H1 (cell line): ENCODE measurements around the gene NFXL1. TPM values are rescaled to one million over a fixed set of nuclear protein-coding genes. Genes with fewer than 3 reads are reported as not detected.

Source experiments
- CTCF ChIA-PET: fragments of 300-600 bp; sonication (Branson Sonifier 250); formaldehyde crosslinking; loops from one replicate; lab custom pipeline; 2021; ENCODE audit not compliant: partially characterized antibody; lab: Charles Lee
- POLR2A ChIA-PET: fragments of 300-600 bp; sonication (Branson Sonifier 250); formaldehyde crosslinking; loops from one replicate; lab custom pipeline; 2021; ENCODE audit warnings: inconsistent platforms; ENCODE audit not compliant: partially characterized antibody; lab: Charles Lee
- DNase-seq, 2 experiments: peaks; one replicate each; pipeline versions ENCODE4 v3.0.0 to v3.0.0-alpha.2; 2010 to 2022; ENCODE audit warnings: low spot score in 2 of 2, low read depth in 1 of 2, mixed read lengths in 1 of 2
- FAIRE-seq: peaks from 2 replicates; lab custom pipeline; 2011; peaks lifted over from hg19 to GRCh38; lab: Jason Lieb, UNC
- H2AFZ ChIP-seq: 2 replicates; pipeline ENCODE4 v1.8.1; 2012; ENCODE audit warnings: low read length, inconsistent platforms
- H2AK5ac ChIP-seq: 2 replicates; pipeline ENCODE4 v1.6.1; 2013; ENCODE audit warnings: low read depth, low read length
- H2BK120ac ChIP-seq: replicated peaks from 2 replicates; pipeline ENCODE3; 2013; ENCODE audit warnings: low read depth, low read length, inconsistent platforms
- H2BK12ac ChIP-seq: 2 replicates; pipeline ENCODE4 v1.6.1; 2013; ENCODE audit warnings: low read depth, low read length
- H2BK15ac ChIP-seq: 2 replicates; pipeline ENCODE4 v1.6.1; 2013; ENCODE audit warnings: low read length
- H2BK20ac ChIP-seq: 2 replicates; pipeline ENCODE4 v1.6.1; 2013; ENCODE audit warnings: low read length
- H2BK5ac ChIP-seq: 2 replicates; pipeline ENCODE4 v1.6.1; 2013; ENCODE audit warnings: low read depth, low read length
- H3K14ac ChIP-seq: 2 replicates; pipeline ENCODE4 v1.6.1; 2013; ENCODE audit warnings: inconsistent platforms; ENCODE audit not compliant: insufficient read length
- H3K18ac ChIP-seq: 2 replicates; pipeline ENCODE4 v1.6.1; 2013; ENCODE audit warnings: low read length; ENCODE audit errors: extremely low read depth
- H3K23ac ChIP-seq: 2 replicates; pipeline ENCODE4 v1.6.1; 2013; ENCODE audit warnings: inconsistent platforms; ENCODE audit not compliant: insufficient read length
- H3K23me2 ChIP-seq: 2 replicates; pipeline ENCODE4 v1.6.1; 2013; ENCODE audit warnings: low read depth, low read length
- H3K27ac ChIP-seq: 2 replicates; pipeline ENCODE4 v1.6.1; 2011; ENCODE audit warnings: low read depth, low read length, inconsistent platforms
- H3K27me3 ChIP-seq, 4 experiments: replicated peaks in 1 of 4; 1 replicate in 1 of 4; 2 replicates in 3 of 4; pipeline versions ENCODE4 v1.6.1 to v1.8.1; 2011 to 2013; ENCODE audit warnings: low read length in 3 of 4, mild to moderate bottlenecking in 3 of 4, inconsistent platforms in 2 of 4, mixed read lengths in 2 of 4, moderate library complexity in 1 of 4; ENCODE audit not compliant: control insufficient read depth in 3 of 4, insufficient read depth in 3 of 4; ENCODE audit errors: extremely low read depth in 1 of 4
- H3K36me3 ChIP-seq, 4 experiments: 2 replicates each; pipeline versions ENCODE4 v1.6.1 to v1.8.1; 2011 to 2013; ENCODE audit warnings: mild to moderate bottlenecking in 4 of 4, low read length in 3 of 4, moderate library complexity in 2 of 4, control low read depth in 1 of 4, inconsistent platforms in 1 of 4; ENCODE audit not compliant: insufficient read depth in 4 of 4, control insufficient read depth in 2 of 4
- H3K4ac ChIP-seq: replicated peaks from 2 replicates; pipeline ENCODE3; 2013; ENCODE audit warnings: low read length, low read depth, mixed read lengths, inconsistent platforms; ENCODE audit not compliant: insufficient read length
- H3K4me1 ChIP-seq, 4 experiments: replicated peaks in 1 of 4; 1 replicate in 1 of 4; 2 replicates in 3 of 4; pipeline versions ENCODE4 v1.6.1 to v1.8.1; 2011 to 2013; ENCODE audit warnings: low read length in 3 of 4, inconsistent platforms in 2 of 4, mixed read lengths in 1 of 4; ENCODE audit not compliant: insufficient read depth in 4 of 4, control insufficient read depth in 3 of 4
- H3K4me2 ChIP-seq, 2 experiments: 2 replicates each; pipeline versions ENCODE4 v1.6.1 to v1.8.1; 2011 to 2013; ENCODE audit warnings: low read depth in 2 of 2, low read length in 2 of 2, control low read depth in 1 of 2, inconsistent platforms in 1 of 2, mild to moderate bottlenecking in 1 of 2; ENCODE audit not compliant: insufficient read depth in 1 of 2
- H3K4me3 ChIP-seq, 4 experiments: fragments of 200-600, 300-600 bp in 1 of 4; sonication (generic), shearing (Covaris generic), sonication (Bioruptor Twin) in 1 of 4; 2 replicates each; pipeline versions ENCODE4 v1.5.1 to v1.8.1; 2011 to 2016; ENCODE audit warnings: low read length in 4 of 4, low read depth in 3 of 4, control low read depth in 2 of 4, inconsistent platforms in 2 of 4, mild to moderate bottlenecking in 2 of 4, mixed read lengths in 1 of 4, moderate library complexity in 1 of 4; ENCODE audit not compliant: insufficient read depth in 2 of 4; ENCODE audit errors: extremely low read depth in 1 of 4
- H3K56ac ChIP-seq: replicated peaks from 2 replicates; pipeline ENCODE3; 2013; ENCODE audit warnings: low read depth, mild to moderate bottlenecking, mixed read lengths, low read length, inconsistent platforms; ENCODE audit not compliant: insufficient read length
- H3K79me1 ChIP-seq: 2 replicates; pipeline ENCODE4 v1.6.1; 2013; ENCODE audit warnings: low read depth, low read length, control low read depth
- H3K79me2 ChIP-seq, 2 experiments: 2 replicates each; pipeline versions ENCODE4 v1.6.1 to v1.8.1; 2012 to 2013; ENCODE audit warnings: low read length in 2 of 2, mild to moderate bottlenecking in 2 of 2, inconsistent platforms in 1 of 2; ENCODE audit not compliant: insufficient read depth in 2 of 2, control insufficient read depth in 1 of 2
- H3K9ac ChIP-seq, 4 experiments: replicated peaks in 1 of 4; 1 replicate in 1 of 4; 2 replicates in 3 of 4; pipeline versions ENCODE4 v1.6.1 to v1.8.1; 2011 to 2013; ENCODE audit warnings: low read depth in 3 of 4, low read length in 3 of 4, control low read depth in 2 of 4, mild to moderate bottlenecking in 2 of 4, moderate library complexity in 2 of 4, inconsistent platforms in 1 of 4; ENCODE audit errors: extremely low read depth in 1 of 4
- H3K9me3 ChIP-seq, 2 experiments: 2 replicates each; pipeline versions ENCODE4 v1.6.1 to v1.8.1; 2012 to 2013; ENCODE audit warnings: mild to moderate bottlenecking in 2 of 2, moderate library complexity in 2 of 2, control low read depth in 1 of 2, inconsistent platforms in 1 of 2, low read depth in 1 of 2, low read length in 1 of 2, mixed read lengths in 1 of 2; ENCODE audit not compliant: insufficient read depth in 2 of 2
- H4K20me1 ChIP-seq, 2 experiments: replicated peaks in 1 of 2; 2 replicates each; pipeline versions ENCODE3 to v1.8.1; 2011 to 2013; ENCODE audit warnings: inconsistent platforms in 2 of 2, low read length in 2 of 2, mild to moderate bottlenecking in 1 of 2; ENCODE audit not compliant: insufficient read depth in 2 of 2, control insufficient read depth in 1 of 2
- H4K5ac ChIP-seq: 2 replicates; pipeline ENCODE4 v1.6.1; 2013; ENCODE audit warnings: low read length, low read depth, mixed read lengths, inconsistent platforms; ENCODE audit not compliant: insufficient read length
- H4K8ac ChIP-seq: 2 replicates; pipeline ENCODE4 v1.8.0; 2013; ENCODE audit warnings: mild to moderate bottlenecking, moderate library complexity, low read length, inconsistent platforms; ENCODE audit not compliant: insufficient read depth; ENCODE audit errors: extremely low read depth
- H4K91ac ChIP-seq: replicated peaks from 2 replicates; pipeline ENCODE3; 2013; ENCODE audit warnings: low read length, mixed read lengths, inconsistent platforms; ENCODE audit not compliant: insufficient read length
- JUN ChIP-seq: IDR thresholded peaks from 2 replicates; pipeline ENCODE4 v1.6.1; 2011; ENCODE audit warnings: low read depth, mild to moderate bottlenecking, improper control_type of control experiment, low read length
- RFX5 ChIP-seq: IDR thresholded peaks from 2 replicates; pipeline ENCODE4 v1.6.1; 2011; ENCODE audit warnings: low read depth, low read length, improper control_type of control experiment, borderline replicate concordance
- WGBS, 2 experiments: shearing (Covaris generic) in 1 of 2; methylation state at CpG; one replicate each; pipeline versions ENCODE4 v1.1.6 to v1.1.7; 2013 to 2015; ENCODE audit warnings: low lambda C conversion rate in 2 of 2, mixed read lengths in 2 of 2, inconsistent platforms in 1 of 2, low coverage in 1 of 2, missing lambda C conversion rate in 1 of 2; ENCODE audit not compliant: insufficient replicate concordance in 2 of 2, insufficient coverage in 1 of 2, insufficient read length in 1 of 2; ENCODE audit errors: extremely low coverage in 1 of 2, missing lambda C conversion rate in 1 of 2; 5-methylcytosine and 5-hydroxymethylcytosine counted together
- polyA plus RNA-seq, 7 experiments: library from polyadenylated mRNA; depleted of rRNA in 3 of 7; stranded (reverse) in 5 of 7; unstranded in 2 of 7; fragments of >200 nt in 5 of 7; fragments of 200-250 nt in 2 of 7; gene quantifications; 1 replicate in 5 of 7; 2 replicates in 1 of 7; 4 replicates in 1 of 7; pipeline versions ENCODE4 v1.2.1 to v1.2.3, GENCODE V29; 2011 to 2013; ENCODE audit warnings: missing spikeins in 2 of 7, mixed read lengths in 2 of 7
- total RNA-seq: library from RNA; stranded (reverse); fragmentation: NEBNext Ultra II Directional; extraction: Animal tissue kit (Norgen Biotek cat#: 25700); gene quantifications from 2 replicates; pipeline ENCODE4 v1.2.1, GENCODE V29; 2021

Gene NFXL1
- total and polyA plus RNA-seq, 2 of the 8 experiments (the other 6 are each of a cell fraction or from before 2014, with no cell fraction given): 10.0 to 29.5 TPM

DNA sequence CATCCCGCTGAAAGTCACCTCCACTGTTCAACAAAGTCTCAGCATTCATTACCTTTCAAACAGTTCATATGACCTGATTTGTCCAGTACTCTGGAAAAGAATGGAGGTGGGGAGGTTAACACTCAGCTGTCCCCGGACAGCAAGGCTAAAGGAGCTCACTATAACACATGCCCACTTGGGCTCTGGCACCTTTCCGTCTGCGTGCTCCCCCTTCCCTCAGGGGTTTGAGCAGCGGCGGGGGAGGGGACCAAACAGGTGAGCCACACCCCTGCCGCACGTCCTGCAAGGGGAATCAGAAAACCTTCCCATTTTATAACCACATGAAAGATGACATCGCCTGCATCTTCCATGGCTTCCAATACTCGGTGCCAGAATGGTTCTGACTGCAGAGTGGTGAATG is 39.9 kb upstream of the NFXL1 start:
- no peaks in the 10 kb centered on the region for H4K20me1 ChIP-seq
- no peak overlapping the region for H2BK120ac ChIP-seq
- no peak overlapping the region for H4K91ac ChIP-seq
- no peak overlapping the region for H2BK12ac ChIP-seq
- no peak overlapping the region for H4K5ac ChIP-seq
- POLR2A ChIA-PET: no interaction called here
- no peak overlapping the region for H2BK15ac ChIP-seq
- no peak overlapping the region for H4K8ac ChIP-seq
- H3K36me3 ChIP-seq: no peaks in the 10 kb centered on the region
- H2AFZ ChIP-seq: no peak overlapping the region
- no peak overlapping the region for H3K23ac ChIP-seq
- no peaks in the 10 kb centered on the region for H3K9me3 ChIP-seq
- H3K4me2 ChIP-seq: no peak overlapping the region
- H3K79me2 ChIP-seq: no peaks in the 10 kb centered on the region
- H3K4ac ChIP-seq: no peak overlapping the region
- H3K27ac ChIP-seq: no peak overlapping the region
- H3K23me2 ChIP-seq: no peaks in the 10 kb centered on the region
- no peak overlapping the region for H3K9ac ChIP-seq
- H3K4me3 ChIP-seq: no peak overlapping the region
- no peak overlapping the region for H3K56ac ChIP-seq
- H3K18ac ChIP-seq: no peak overlapping the region
- no peak for DNase-seq
- CTCF ChIA-PET: no interaction called here
- H2BK20ac ChIP-seq: no peak overlapping the region
- TF ChIP-seq RFX5: no peak
- TF ChIP-seq JUN: no peak
- WGBS, 2 experiments: 83% methylated on average over 8 of the region's 10 CpGs; no CpG with 5 or more reads in 1 of the 2 experiments
- no peaks in the 10 kb centered on the region for H3K79me1 ChIP-seq
- no peak overlapping the region for H2AK5ac ChIP-seq
- no peak overlapping the region for H3K14ac ChIP-seq
- no peaks in the 10 kb centered on the region; a peak in 2 of 7 replicates for H3K4me1 ChIP-seq
- no peak overlapping the region for H2BK5ac ChIP-seq
- no peaks in the 10 kb centered on the region for H3K27me3 ChIP-seq
- no peak for FAIRE-seq
